HG02610 (cell line): ENCODE measurements around the gene PTPRE.

Experiments used
- ATAC-seq: cut with Tn5 transposase; IDR thresholded peaks from one replicate; pipeline ENCODE4 v1.9.1; 2021; ENCODE audit warnings: mild to moderate bottlenecking, moderate library complexity; ENCODE audit not compliant: unreplicated experiment

The PTPRE gene

GRCh38 chr10:128040681-128041080, 133.8 kb downstream of the PTPRE start:
- no peak for ATAC-seq

- no peak for ATAC-seq
Measured at GRCh38 chr10:128042131-128042610, 135.3 kb downstream of the PTPRE start.

- ATAC-seq: no peak
Measured at GRCh38 chr10:128043259-128044045, 136.5 kb downstream of the PTPRE start.

- no peak for ATAC-seq
Measured at GRCh38 chr10:128044186-128044585, 137.3 kb downstream of the PTPRE start.

- ATAC-seq: no peak
Measured at GRCh38 chr10:128044961-128045832, 138.3 kb downstream of the PTPRE start.

- ATAC-seq: no peak
Measured at GRCh38 chr10:128045833-128046120, 138.9 kb downstream of the PTPRE start.

- ATAC-seq: no peak
Measured at GRCh38 chr10:128046156-128046952, 139.5 kb downstream of the PTPRE start.

- ATAC-seq: peak; percentile 0
Measured at GRCh38 chr10:128046953-128047290, 140.0 kb downstream of the PTPRE start.

- ATAC-seq: peak; percentile 97
Measured at GRCh38 chr10:128047351-128047750, 140.4 kb downstream of the PTPRE start.

GRCh38 chr10:128047991-128048818, 141.3 kb downstream of the PTPRE start:
- ATAC-seq: no peak

- no peak for ATAC-seq
Measured at GRCh38 chr10:128048819-128049210, 141.9 kb downstream of the PTPRE start.

GRCh38 chr10:128049226-128050120, 142.6 kb downstream of the PTPRE start:
- ATAC-seq: no peak

- ATAC-seq: no peak
Measured at GRCh38 chr10:128050121-128050516, 143.2 kb downstream of the PTPRE start.

GRCh38 chr10:128050936-128051335, 144.0 kb downstream of the PTPRE start:
- ATAC-seq: no peak

- ATAC-seq: no peak
Measured at GRCh38 chr10:128051548-128051947, 144.6 kb downstream of the PTPRE start.

GRCh38 chr10:128052696-128053095, 145.8 kb downstream of the PTPRE start:
- ATAC-seq: no peak

GRCh38 chr10:128053356-128053755, 146.5 kb downstream of the PTPRE start:
- ATAC-seq: no peak

GRCh38 chr10:128054163-128054970, 147.5 kb downstream of the PTPRE start:
- no peak for ATAC-seq
